HG02763 (cell line): ENCODE measurements around the gene CELA1.

Experiments used
- ATAC-seq: cut with Tn5 transposase; IDR thresholded peaks from one replicate; pipeline ENCODE4 v1.9.1; 2021; ENCODE audit warnings: mild to moderate bottlenecking, moderate library complexity; ENCODE audit not compliant: unreplicated experiment

Gene CELA1

DNA sequence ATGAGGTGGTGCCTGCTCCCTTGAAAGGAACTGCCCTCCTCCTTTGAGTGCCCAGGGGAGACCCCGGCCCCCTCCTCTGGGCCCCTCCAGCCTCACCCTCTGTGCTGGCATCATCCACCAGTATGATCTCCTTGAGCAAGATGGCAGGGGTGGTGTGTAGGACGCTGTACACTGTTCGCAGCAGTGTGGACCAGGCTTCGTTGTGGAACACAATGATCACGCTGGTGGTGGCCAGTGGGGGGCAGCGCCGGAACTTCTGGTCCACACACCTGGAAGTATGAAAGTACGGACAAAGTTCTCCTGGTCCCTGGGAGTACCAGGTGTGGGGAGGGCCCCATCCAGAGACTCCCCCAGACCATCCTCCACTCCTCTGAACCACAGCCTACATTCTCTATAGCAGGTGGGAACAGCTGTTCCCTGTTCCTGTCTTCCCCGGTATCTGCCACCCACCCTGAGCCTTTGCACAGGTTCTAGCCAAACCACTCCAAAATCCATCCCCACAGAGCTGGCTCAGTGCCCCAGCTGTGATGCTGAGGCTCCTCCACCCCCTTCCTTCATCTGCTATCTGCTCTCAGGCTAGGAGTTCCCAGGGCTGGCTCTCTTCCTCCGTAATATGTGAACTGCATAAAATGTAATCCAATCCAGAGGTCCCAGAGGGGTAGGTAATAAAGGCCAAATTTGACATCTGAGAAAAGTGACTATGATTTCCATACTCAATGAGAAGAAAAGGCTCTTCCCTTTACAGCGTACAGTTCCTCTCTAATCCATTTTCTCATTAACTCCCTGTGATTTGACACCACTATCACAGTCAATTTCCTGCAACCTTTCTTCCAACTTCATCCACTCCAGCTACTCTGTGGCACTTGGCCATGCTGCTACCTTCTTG is 30.9 kb upstream of the CELA1 start:
- no peak for ATAC-seq

- no peak for ATAC-seq
Observed at GRCh38 chr12:51374856-51375255, 28.4 kb upstream of the CELA1 start.

DNA sequence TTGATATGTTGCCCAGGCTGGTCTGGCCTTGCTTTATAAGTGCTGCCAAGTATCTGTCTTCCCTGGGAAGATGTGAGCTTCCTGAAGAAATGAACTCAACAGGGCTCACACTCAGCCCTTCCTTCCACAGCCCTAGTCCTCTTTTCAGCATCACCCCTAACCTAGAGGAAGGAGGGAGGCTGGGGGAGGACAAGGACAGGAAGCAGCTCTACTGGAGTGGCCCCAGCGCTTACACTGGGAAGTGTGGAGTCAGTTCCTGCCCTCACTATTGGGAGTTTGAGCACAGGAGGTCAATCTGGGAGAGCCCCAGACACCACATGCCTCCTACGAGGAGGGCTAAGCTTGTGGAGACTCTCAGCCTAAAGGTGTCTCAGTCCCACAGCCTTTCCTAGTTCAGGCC is 27.9 kb upstream of the CELA1 start:
- ATAC-seq: no peak

GRCh38 chr12:51373187-51373586 is 26.7 kb upstream of the CELA1 start:
- ATAC-seq: no peak

DNA sequence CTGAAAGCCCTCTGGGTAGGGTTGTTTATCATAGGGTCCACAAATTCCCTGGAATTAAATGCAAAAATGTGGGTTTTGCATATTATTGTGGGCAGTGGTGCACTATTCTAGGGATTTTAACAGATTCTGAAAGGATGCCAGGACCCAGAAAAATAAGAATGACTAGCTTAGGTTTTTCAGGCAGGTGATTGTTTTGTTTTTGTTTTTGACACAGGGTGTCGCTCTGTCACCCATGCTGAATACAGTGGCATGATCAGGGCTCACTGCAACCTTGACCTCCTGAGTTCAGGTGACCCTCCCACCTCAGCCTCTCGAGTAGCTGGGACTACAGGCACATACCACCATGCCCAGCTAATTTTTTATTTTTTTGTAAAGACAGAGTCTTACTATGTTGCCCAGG is 25.5 kb upstream of the CELA1 start:
- ATAC-seq: no peak

- ATAC-seq: no peak
Observed at GRCh38 chr12:51371295-51371953, 24.9 kb upstream of the CELA1 start.

DNA sequence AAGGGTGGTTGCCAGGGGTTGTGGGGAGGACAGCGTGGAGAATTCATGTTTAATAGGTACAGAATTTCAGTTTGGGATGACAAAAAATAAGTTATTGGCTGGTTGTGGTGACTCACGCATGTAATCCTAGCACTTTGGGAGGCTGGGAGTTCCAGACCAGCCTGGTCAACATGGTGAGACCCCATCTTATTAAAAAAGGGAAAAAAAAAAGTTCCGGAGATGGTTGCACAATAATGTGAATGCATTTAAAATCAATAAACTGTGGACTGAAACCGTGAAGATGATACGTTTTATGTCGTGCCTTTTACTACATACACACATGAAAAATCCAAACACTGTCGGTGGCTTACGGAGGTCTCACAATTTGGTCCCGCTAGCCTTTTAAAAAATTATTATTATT is 24.2 kb upstream of the CELA1 start:
- no peak for ATAC-seq

GRCh38 chr12:51369581-51369980 is 23.1 kb upstream of the CELA1 start:
- ATAC-seq: no peak

DNA sequence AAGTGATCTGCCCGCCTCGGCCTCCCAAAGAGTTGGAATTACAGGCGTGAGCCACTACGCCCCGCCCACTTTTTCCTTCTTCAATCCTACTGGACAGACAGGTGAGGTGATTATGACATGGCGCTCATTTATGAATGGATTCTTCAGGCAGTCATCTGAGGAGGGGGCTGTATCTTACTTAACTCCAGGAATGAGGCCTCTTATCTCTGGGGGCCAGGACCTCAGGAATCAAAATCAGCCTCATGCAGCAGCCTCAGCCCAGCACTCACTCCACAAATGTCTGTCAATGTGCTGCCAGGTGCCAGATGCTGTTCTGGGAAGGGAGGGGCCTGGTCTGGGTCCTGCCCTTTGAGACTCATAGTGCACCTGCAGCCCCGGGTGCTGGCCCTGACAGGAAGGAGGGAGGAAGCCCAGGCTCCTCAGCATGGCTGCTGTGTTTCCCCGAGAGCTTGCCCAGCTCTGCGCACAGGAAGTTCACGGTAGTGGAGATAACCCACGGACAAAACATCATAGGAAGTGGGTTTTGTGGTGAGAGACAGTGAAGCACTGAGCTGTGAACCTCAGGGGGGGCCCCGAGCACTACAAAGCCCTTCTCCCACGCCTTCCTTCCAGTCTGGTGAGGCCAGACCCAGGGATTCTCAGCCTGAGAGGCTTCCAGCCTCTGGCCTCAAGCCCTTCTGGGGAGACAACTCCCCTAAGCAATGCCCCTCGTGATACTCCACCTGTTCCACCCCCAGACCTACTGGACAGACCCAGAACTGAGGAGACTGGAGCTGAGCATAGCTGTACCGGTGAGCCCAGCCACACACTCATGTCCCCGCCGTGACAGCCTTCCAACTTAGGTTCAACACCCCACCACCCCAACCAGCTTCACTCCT is 22.4 kb upstream of the CELA1 start:
- peak; percentile 99 for ATAC-seq

GRCh38 chr12:51365276-51365675 is 18.8 kb upstream of the CELA1 start:
- ATAC-seq: no peak

DNA sequence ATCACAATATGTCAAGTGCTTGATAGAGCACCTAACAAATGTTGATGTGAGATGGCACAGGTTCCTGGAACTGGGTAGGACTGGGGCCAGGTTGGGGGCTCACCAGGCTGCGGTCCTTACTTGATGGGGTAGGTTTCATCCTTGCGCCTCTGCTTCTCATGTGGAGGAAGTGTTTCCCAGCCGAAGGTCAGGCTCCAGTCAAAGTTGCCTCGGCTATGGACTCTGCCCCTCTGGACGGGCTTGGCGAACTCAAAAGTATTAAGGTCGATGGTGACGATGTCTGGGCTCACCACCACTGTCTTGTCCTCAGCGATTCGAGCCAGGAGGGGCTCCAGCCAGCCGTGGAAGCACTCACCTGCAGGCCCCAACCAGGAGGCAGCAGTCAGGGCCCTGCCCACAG is 17.5 kb upstream of the CELA1 start:
- no peak for ATAC-seq

DNA sequence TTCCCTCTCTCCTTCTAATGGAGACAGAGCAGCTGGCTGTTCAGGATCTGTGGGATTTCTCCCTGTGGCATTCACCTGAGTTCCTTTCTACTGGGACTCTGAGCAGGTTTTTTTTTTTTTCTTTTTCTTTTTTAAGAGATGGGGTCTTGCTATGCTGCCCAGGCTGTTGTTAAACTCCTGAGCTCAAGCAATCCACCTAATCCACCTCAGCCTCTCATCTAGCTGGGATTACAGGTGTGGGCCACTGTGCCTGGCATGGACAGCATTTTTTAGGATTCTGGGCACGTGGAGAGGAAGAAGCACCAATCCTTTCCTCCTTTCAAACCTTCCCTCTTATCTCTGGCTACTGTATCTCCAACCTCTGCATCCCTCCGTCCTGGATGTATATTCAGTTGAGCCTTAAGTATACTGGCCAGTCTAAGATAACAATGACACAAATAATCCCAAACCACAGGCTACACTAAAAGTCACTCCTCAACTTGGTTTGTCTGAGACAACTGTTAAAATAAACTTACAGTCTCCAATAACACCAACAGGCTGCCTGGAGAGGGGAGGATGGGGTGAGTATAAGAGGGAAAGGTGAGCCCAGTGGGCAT is 16.4 kb upstream of the CELA1 start:
- no peak for ATAC-seq

GRCh38 chr12:51362307-51362706 is 15.8 kb upstream of the CELA1 start:
- no peak for ATAC-seq

GRCh38 chr12:51361161-51362016 is 14.9 kb upstream of the CELA1 start:
- ATAC-seq: no peak

- no peak for ATAC-seq
Observed at GRCh38 chr12:51360315-51360714, 13.8 kb upstream of the CELA1 start.

- ATAC-seq: no peak
Observed at GRCh38 chr12:51359851-51360250, 13.4 kb upstream of the CELA1 start.

DNA sequence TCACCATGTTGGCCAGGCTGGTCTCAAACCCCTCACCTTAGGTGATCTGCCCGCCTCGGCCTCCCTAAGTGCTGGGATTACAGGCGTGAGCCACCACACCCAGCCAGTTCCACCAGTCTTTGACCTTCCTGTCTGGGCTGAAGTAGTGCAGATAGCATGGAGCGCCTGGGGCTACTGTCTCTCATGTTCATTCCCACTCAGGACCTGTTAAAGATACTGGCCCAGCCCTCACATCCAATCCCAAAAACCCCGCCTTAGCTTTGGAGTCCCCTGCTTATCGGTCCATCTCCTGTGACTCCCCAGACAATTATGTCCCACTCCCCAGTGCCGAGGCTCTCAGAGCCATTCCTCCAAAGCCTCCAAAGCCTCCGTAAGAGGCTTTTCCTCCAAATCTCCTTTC is 12.0 kb upstream of the CELA1 start:
- ATAC-seq: no peak

DNA sequence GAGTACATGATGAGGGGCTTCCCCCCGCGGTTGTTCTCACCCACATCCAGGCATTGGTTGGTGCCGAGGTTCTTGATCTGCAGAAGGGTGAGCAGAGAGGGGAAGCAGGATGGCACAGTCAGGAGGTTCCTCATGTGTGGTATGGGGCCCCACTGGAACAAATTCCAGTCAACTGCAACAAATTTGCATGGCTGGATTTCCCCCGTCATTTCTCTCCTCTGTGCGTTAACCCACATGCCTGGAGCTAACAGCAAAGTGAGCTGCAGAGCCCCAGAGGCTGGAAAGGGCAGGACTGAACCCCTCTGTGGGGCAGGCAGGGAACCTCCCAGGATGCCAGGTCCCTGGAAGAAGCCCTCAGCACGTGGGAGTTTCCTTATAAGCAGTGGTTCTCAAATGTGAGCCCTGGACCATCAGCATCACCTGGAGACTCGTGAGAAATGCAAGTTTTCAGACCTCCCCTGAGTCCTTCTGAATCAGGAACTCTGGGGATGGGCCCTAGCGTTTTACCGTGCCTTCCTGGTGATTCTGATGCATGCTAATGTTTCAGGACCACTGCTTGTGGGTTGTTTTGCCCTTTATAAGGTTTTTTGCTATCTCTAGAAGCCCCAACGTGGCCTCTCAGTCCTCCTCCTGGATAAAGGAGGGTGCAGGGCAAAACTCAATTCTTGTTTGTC is 11.0 kb upstream of the CELA1 start:
- ATAC-seq: no peak

DNA sequence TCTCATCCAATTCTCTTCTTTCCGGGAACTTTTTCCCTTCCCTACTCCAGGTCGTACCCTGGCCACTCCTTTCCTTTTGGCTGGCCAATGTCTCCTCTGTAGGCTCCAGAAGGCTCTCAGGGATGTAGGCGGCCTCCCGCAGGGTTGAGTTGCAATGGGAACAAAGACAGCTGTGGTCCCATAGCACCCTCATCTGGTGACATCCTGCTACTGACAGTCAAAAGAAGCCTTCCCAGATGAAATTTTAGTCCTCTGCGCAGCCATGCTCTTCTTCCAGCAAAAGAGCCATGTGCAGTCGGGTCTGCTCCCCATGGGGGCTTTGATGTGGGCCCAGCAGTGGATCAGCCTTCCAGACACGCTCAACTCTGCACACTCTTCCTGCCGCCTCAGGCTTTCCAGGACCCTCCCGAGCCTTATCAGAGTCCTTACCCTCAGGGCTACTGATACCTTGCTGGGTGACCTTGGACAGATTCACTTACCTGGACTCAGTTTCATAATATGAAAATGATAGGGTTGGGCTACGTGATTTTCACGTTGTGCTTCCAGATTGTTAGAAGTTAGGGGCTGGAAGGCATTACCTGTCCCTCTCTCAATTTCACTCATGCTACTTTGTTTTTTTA is 5.5 kb upstream of the CELA1 start:
- ATAC-seq: no peak
